22Rv1 (cell line): Measurements from ENCODE around the gene ZNF629.

Experiments used
- H3K27ac ChIP-seq: fragments of 450-650 bp; 2 replicates; pipeline ENCODE4 v1.5.1; 2017
- ZFX ChIP-seq: fragments of 450-650 bp; IDR thresholded peaks from 2 replicates; pipeline ENCODE4 v1.6.1; 2017; ENCODE audit warnings: antibody characterized with exemption, borderline replicate concordance
- TF ChIP-seq, protein P1 (sequence below): fragments of 450-650 bp; IDR thresholded peaks from 2 replicates; pipeline ENCODE4 v1.5.1; 2017; ENCODE audit warnings: mild to moderate bottlenecking

ZNF629 gene

DNA sequence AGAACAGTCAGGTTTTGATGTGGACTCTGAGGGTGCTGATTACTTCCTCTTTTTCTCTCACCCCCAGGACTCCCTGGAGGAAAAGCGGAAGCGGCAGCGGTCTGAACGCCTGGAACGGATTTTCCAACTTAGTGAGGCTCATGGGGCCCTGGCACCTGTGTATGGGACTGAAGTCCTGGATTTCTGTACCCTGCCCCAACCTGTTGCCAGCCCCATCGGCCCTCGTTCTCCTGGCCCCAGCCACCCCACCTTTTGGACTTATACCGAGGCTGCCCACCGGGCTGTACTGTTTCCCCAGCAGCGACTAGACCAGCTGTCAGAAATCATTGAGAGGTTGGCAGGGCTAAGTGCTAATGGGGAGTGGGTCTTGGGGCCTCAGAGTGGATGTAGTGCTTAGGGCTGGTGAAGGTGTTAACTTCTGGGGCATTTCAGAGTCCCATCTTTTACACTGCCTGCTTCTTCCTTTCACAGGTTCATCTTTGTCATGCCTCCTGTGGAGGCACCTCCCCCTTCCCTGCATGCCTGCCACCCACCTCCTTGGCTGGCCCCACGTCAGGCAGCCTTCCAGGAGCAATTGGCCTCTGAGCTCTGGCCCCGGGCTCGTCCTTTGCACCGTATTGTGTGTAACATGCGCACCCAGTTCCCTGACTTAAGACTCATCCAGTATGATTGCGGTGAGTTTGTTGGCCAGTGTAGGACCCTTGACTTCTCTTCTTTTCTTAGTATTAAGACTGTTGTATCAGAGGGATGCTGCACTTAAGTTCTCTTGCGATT lies 57.9 kb downstream of the ZNF629 start:
- H3K27ac ChIP-seq: no peak overlapping the region

More for the DNA sequence above, 57.9 kb downstream of the ZNF629 start:
- TF ChIP-seq, protein P1, sequence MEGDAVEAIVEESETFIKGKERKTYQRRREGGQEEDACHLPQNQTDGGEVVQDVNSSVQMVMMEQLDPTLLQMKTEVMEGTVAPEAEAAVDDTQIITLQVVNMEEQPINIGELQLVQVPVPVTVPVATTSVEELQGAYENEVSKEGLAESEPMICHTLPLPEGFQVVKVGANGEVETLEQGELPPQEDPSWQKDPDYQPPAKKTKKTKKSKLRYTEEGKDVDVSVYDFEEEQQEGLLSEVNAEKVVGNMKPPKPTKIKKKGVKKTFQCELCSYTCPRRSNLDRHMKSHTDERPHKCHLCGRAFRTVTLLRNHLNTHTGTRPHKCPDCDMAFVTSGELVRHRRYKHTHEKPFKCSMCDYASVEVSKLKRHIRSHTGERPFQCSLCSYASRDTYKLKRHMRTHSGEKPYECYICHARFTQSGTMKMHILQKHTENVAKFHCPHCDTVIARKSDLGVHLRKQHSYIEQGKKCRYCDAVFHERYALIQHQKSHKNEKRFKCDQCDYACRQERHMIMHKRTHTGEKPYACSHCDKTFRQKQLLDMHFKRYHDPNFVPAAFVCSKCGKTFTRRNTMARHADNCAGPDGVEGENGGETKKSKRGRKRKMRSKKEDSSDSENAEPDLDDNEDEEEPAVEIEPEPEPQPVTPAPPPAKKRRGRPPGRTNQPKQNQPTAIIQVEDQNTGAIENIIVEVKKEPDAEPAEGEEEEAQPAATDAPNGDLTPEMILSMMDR: no peak
- no peak for TF ChIP-seq ZFX
